GM11168 (cell line): ENCODE data around the gene SPTLC3.

Source experiments
- in situ Hi-C: fragments of 300-500 bp; cut with MboI; formaldehyde crosslinking; loops from one replicate; pipeline ENCODE4 v1.12.0; 2022; ENCODE audit warnings: low sequenced_read_pairs; ENCODE audit not compliant: unreplicated experiment

SPTLC3 gene

GRCh38 chr20:13166437-13166836 lies 157.7 kb downstream of the SPTLC3 start:
- in situ Hi-C loops, result no loop called here

- in situ Hi-C loops, result no loop called here
Measured at GRCh38 chr20:13169086-13169485, 160.3 kb downstream of the SPTLC3 start.

GRCh38 chr20:13170771-13171170 lies 162.0 kb downstream of the SPTLC3 start:
- in situ Hi-C loops, result no loop called here

- in situ Hi-C loops, result no loop called here
Measured at GRCh38 chr20:13173201-13173600, 164.4 kb downstream of the SPTLC3 start.

- in situ Hi-C loops, result no loop called here
Measured at GRCh38 chr20:13174402-13174801, 165.6 kb downstream of the SPTLC3 start.

GRCh38 chr20:13180986-13181889 lies 172.5 kb downstream of the SPTLC3 start:
- in situ Hi-C loops, result no loop called here

- in situ Hi-C loops, result no loop called here
Measured at GRCh38 chr20:13183005-13183404, 174.2 kb downstream of the SPTLC3 start.

GRCh38 chr20:13186043-13186774 lies 177.4 kb downstream of the SPTLC3 start:
- in situ Hi-C loops, result no loop called here

- in situ Hi-C loops, result no loop called here
Measured at GRCh38 chr20:13187899-13188298, 179.1 kb downstream of the SPTLC3 start.

GRCh38 chr20:13199279-13199678 lies 190.5 kb downstream of the SPTLC3 start:
- in situ Hi-C loops, result no loop called here

- in situ Hi-C loops, result no loop called here
Measured at GRCh38 chr20:13200767-13201500, 192.2 kb downstream of the SPTLC3 start.

GRCh38 chr20:13202565-13202964 lies 193.8 kb downstream of the SPTLC3 start:
- in situ Hi-C loops, result no loop called here

- in situ Hi-C loops, result no loop called here
Measured at GRCh38 chr20:13205425-13205824, 196.7 kb downstream of the SPTLC3 start.

GRCh38 chr20:13205848-13206434 lies 197.2 kb downstream of the SPTLC3 start:
- in situ Hi-C loops, result no loop called here

GRCh38 chr20:13207016-13207415 lies 198.2 kb downstream of the SPTLC3 start:
- in situ Hi-C loops, result no loop called here

GRCh38 chr20:13211956-13212618 lies 203.3 kb downstream of the SPTLC3 start:
- in situ Hi-C loops, result no loop called here

GRCh38 chr20:13212750-13213149 lies 204.0 kb downstream of the SPTLC3 start:
- in situ Hi-C loops, result no loop called here

- in situ Hi-C loops, result no loop called here
Measured at GRCh38 chr20:13213335-13213734, 204.6 kb downstream of the SPTLC3 start.

GRCh38 chr20:13216533-13216932 lies 207.8 kb downstream of the SPTLC3 start:
- in situ Hi-C loops, result no loop called here
